OCI-LY3 (cell line): ENCODE measurements around the gene CRTC1.

ENCODE experiments used
- H2AFZ ChIP-seq: fragments of 200-600, 300-600 bp; shearing (Covaris generic); 2 replicates; pipeline ENCODE4 v1.6.0; 2014; ENCODE audit warnings: antibody characterized with exemption, low read depth, low read length
- H3K27ac ChIP-seq: fragments of 200-600, 300-600 bp; sonication (generic); 2 replicates; pipeline ENCODE4 v1.5.1; 2014; ENCODE audit warnings: mild to moderate bottlenecking, low read length, moderate library complexity, mixed read lengths
- H3K27me3 ChIP-seq: fragments of 200-600, 300-600 bp; sonication (generic); 2 replicates; pipeline ENCODE4 v1.6.1; 2014; ENCODE audit warnings: low read depth, low read length, mixed read lengths
- H3K36me3 ChIP-seq: fragments of 200-600, 300-600 bp; sonication (generic); replicated peaks from 2 replicates; pipeline ENCODE3; 2014; ENCODE audit warnings: low read depth, low read length, mixed read lengths
- H3K4me1 ChIP-seq: fragments of 300-600, 200-600 bp; sonication (generic); 2 replicates; pipeline ENCODE4 v1.6.1; 2014; ENCODE audit warnings: low read length, mixed read lengths
- H3K4me2 ChIP-seq: fragments of 200-600, 300-600 bp; sonication (generic); 2 replicates; pipeline ENCODE4 v1.6.1; 2014; ENCODE audit warnings: low read length, mixed read lengths
- H3K4me3 ChIP-seq: fragments of 300-600, 200-600 bp; sonication (generic); 2 replicates; pipeline ENCODE4 v1.5.1; 2014; ENCODE audit warnings: antibody characterized with exemption, mild to moderate bottlenecking, low read length, moderate library complexity
- H3K79me2 ChIP-seq: fragments of 300-600, 200-600 bp; shearing (Covaris generic); 2 replicates; pipeline ENCODE4 v1.6.1; 2014; ENCODE audit warnings: mild to moderate bottlenecking, low read length, mixed read lengths
- H3K9ac ChIP-seq: fragments of 300-600, 200-600 bp; shearing (Covaris generic); 2 replicates; pipeline ENCODE4 v1.6.0; 2014; ENCODE audit warnings: mild to moderate bottlenecking, low read length, moderate library complexity
- H3K9me3 ChIP-seq: fragments of 200-600, 300-600 bp; shearing (Covaris generic); 2 replicates; pipeline ENCODE4 v1.6.1; 2014; ENCODE audit warnings: low read length, mixed read lengths; ENCODE audit not compliant: insufficient read depth
- H4K20me1 ChIP-seq: fragments of 200-600, 300-600 bp; sonication (generic); 2 replicates; pipeline ENCODE4 v1.6.1; 2016; ENCODE audit warnings: low read length, mixed read lengths; ENCODE audit not compliant: insufficient read depth
- EZH2phosphoT487 ChIP-seq: fragments of 200-600 bp; shearing (Covaris generic); IDR thresholded peaks from 2 replicates; pipeline ENCODE4 v1.6.1; 2018; ENCODE audit warnings: antibody characterized with exemption, mixed run types, low read depth
- TF ChIP-seq, protein P1 (sequence below): fragments of 200-600, 300-600 bp; sonication (generic); IDR thresholded peaks from 2 replicates; pipeline ENCODE4 v1.5.1; 2014; ENCODE audit warnings: antibody characterized with exemption, low read length, low read depth

CRTC1 gene

DNA sequence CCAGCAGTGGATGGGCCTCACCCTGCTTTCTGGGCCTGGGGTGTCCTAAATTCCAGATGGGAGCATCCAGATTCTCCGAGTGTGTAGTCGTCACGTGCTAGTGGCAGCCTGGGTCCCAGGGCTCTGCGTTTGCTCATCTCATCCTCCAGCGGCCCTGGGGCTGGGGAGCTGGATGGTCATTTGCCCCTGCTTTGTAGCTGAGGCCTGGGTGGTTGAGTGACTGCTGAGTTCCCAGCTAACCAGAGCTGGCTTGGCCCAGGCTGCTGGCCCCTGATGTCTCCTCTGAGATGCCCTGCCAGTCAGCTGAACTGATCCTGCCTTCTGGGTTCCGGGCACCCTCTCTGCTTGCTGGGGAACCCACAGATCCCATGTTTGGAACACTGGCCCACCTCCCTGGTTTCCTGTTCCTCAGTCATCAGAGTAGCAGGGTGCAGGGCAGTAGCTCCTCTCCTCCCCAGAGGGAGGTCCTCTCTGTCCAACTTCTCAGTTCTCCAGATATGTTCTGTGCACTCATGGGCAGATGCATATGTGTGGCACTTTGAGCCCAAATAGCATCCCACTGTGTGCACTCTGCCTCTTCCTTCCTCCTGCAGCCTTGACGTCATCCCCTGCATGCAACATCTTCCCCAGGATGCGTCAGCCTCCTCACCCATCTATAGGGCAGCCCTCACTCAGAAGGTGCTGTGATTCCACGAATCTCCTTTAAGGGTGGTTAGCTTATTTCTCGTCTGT is 22.4 kb upstream of the CRTC1 start:
- H3K9me3 ChIP-seq, result no peaks in the 10 kb centered on the region
- H3K4me1 ChIP-seq, result peaks cover 42% of the 10 kb centered on the region
- TF ChIP-seq, protein P1, sequence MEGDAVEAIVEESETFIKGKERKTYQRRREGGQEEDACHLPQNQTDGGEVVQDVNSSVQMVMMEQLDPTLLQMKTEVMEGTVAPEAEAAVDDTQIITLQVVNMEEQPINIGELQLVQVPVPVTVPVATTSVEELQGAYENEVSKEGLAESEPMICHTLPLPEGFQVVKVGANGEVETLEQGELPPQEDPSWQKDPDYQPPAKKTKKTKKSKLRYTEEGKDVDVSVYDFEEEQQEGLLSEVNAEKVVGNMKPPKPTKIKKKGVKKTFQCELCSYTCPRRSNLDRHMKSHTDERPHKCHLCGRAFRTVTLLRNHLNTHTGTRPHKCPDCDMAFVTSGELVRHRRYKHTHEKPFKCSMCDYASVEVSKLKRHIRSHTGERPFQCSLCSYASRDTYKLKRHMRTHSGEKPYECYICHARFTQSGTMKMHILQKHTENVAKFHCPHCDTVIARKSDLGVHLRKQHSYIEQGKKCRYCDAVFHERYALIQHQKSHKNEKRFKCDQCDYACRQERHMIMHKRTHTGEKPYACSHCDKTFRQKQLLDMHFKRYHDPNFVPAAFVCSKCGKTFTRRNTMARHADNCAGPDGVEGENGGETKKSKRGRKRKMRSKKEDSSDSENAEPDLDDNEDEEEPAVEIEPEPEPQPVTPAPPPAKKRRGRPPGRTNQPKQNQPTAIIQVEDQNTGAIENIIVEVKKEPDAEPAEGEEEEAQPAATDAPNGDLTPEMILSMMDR, result no peak
- no peak for TF ChIP-seq EZH2phosphoT487
- peaks cover 4% of the 10 kb centered on the region for H3K79me2 ChIP-seq
- H3K36me3 ChIP-seq, result peaks cover 8% of the 10 kb centered on the region
- H3K27me3 ChIP-seq, result peaks cover 21% of the 10 kb centered on the region; the same call in 1 of the 2 replicates
- no peak overlapping the region for H3K4me2 ChIP-seq
- H3K4me3 ChIP-seq, result no peak overlapping the region
- no peak overlapping the region for H2AFZ ChIP-seq
- no peak overlapping the region for H3K9ac ChIP-seq
- no peak overlapping the region for H3K27ac ChIP-seq
- H4K20me1 ChIP-seq, result peaks cover 43% of the 10 kb centered on the region

DNA sequence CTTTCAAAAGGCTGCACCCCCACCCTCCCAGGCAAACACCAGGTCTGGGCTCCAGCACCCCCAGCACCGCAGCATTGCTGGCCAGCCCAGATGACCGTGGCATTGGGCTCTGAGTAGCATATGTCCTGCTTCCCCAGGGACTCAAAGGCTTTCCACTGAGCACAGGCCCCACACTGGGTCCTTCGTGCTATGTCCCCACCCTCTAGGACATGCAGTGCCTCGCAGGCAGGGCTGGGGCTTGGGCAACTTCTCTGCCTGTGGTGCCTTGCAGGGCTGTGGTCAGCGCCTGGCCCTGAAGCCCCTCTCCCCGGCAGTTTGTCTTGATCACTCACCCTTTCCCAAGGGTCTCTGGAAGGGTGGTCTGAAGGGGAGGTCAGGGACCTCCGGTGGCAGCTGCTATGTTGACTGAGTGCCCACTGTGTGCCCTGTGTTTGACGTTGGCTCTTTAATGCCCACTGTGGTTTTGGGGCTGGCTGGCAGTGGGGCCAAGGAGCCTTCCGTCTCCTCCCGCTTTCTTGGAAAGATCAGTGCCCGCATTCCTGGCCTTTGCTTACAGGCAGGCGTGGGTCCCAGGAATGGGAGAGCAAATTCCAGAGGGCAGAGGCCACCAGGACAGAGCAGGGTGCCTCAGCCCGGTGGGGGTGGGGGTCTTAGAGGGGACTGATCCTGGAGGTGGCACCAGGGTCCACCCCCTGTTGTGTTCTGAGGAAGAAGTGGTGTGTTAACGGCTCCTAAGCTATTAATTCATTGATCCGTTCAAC is 20.3 kb upstream of the CRTC1 start:
- H2AFZ ChIP-seq, result no peak overlapping the region
- H3K4me3 ChIP-seq, result no peak overlapping the region
- H3K4me2 ChIP-seq, result no peak overlapping the region
- H3K9me3 ChIP-seq, result no peaks in the 10 kb centered on the region
- peaks cover 33% of the 10 kb centered on the region for H3K4me1 ChIP-seq
- H3K36me3 ChIP-seq, result peaks cover 17% of the 10 kb centered on the region
- H3K9ac ChIP-seq, result no peak overlapping the region
- no peaks in the 10 kb centered on the region for H3K79me2 ChIP-seq
- peaks cover 34% of the 10 kb centered on the region; the same call in 1 of the 2 replicates for H4K20me1 ChIP-seq
- TF ChIP-seq EZH2phosphoT487, result no peak
- TF ChIP-seq, protein P1, result no peak
- H3K27me3 ChIP-seq, result peaks cover 11% of the 10 kb centered on the region; the same call in 1 of the 2 replicates
- no peak overlapping the region for H3K27ac ChIP-seq

- H3K4me2 ChIP-seq, result no peak overlapping the region
- no peak overlapping the region for H3K27ac ChIP-seq
- peaks cover 25% of the 10 kb centered on the region for H3K36me3 ChIP-seq
Measured at GRCh38 chr19:18663940-18664530, 19.4 kb upstream of the CRTC1 start.

More at GRCh38 chr19:18663940-18664530, 19.4 kb upstream of the CRTC1 start:
- TF ChIP-seq, protein P1, result no peak
- TF ChIP-seq EZH2phosphoT487, result no peak
- Histone ChIP-seq H4K20me1 (peaks cover 33% of the 10 kb centered on the region; the same call in 1 of the 2 replicates), H3K9me3 (no peaks in the 10 kb centered on the region), H2AFZ (no peak overlapping the region), H3K79me2 (no peaks in the 10 kb centered on the region), H3K4me3 (no peak overlapping the region), H3K27me3 (peaks cover 2% of the 10 kb centered on the region; the same call in 1 of the 2 replicates), H3K4me1 (peaks cover 24% of the 10 kb centered on the region), H3K9ac (no peak overlapping the region)
